GM20000 (cell line): ENCODE measurements around the gene OR10J4.

Source experiments
- DNase-seq: peaks from one replicate; pipeline ENCODE4 v3.0.0; 2012; ENCODE audit warnings: low spot score
- CTCF ChIP-seq: IDR thresholded peaks from 2 replicates; pipeline ENCODE4 v1.5.1; 2012; ENCODE audit warnings: mild to moderate bottlenecking, control low read depth; ENCODE audit errors: extremely low read depth, missing control alignments

OR10J4 gene

DNA sequence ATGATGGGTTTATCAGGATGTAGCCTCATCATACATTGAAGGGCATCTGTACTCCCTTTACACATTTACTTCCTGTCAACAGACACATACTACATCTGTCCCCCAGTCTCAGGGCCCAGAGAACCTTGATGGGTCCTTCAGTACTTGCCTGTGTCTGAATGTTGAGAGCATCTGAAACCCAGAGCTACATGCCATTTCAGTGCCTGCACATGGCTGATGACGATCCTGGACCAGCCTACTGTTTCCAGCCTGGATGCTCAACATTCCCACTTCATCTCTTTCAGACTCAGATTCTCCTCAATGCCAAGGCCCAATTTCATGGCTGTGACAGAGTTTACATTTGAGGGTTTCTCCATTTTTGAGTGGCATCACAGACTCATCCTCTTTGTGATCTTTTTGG, at the start of gene OR10J4:
TSS of gene OR10J4 (plus strand) at position 301 of the 400 bp plus-strand sequence.
- no peak for TF ChIP-seq CTCF

GRCh38 chr1:159406821-159407220, 25.2 kb upstream of the OR10J4 start:
- no peak for TF ChIP-seq CTCF
- DNase-seq: no peak

More for the DNA sequence above, at the start of gene OR10J4:
- DNase-seq: no peak

DNA sequence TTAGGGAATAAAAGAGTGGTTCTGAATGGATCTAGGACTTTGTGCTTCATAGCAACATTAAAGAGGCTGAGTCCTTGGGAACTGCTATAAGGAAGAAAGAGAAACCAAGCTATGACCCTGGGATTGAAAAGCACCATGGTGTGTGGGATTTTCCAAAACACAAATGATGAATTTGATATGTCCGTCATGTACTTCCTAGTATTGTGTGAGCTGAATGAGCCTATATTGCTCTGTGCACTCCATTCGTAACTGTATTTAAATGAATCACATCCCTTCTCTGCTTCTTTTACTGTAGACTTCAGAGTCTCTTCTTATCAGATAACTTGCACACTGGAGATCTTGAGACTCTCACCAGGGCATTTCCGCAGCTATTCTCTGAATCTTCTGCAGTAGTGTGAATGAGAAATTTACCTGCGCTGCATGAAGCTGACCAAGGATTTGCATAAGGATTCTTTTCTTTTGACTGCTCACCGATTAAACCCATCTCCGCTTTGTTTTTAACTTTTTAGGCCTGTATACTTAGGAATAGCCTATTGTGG, 23.1 kb upstream of the OR10J4 start:
- no peak for DNase-seq

DNA sequence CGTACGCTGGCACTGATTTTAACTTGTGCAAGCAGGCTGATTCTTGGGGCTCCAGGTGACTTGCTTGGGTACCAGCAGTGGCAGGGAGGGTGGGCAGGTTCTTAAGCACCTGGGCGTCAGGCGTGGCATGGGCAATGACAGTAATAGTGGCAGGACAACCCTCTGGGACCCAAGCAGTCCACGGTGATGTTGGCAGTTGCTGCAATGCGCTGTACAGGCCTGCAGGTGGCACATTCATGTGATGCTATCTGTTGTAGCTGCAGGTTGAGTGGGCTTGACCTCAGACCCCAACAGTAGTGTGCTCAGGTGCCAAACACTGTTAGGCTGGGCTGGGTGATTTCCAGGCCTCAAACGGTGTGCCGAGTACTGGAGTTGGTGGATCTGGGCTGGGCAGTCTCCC, 10.2 kb upstream of the OR10J4 start:
- TF ChIP-seq CTCF: no peak
- DNase-seq: no peak

More for the DNA sequence above, 23.1 kb upstream of the OR10J4 start:
- no peak for TF ChIP-seq CTCF

DNA sequence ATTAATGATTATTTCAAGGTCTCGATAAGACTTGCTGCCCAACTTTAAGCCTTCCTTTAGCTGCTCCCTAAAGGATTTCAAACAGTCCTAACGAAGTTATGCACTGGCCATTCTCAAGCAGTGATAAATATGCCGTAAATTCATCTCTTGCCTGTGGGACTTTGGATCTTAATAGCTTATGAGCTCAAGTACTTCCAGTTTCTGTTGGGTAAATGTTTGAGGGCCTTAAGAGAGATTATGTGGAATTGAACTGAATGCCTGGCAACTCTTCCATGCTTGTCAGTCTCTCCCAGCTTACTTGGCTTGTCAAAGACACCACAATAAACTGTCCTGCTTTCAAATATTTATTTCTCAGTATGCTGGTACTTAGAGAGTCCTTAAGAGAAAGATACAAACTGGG, 3.5 kb upstream of the OR10J4 start:
- DNase-seq: no peak
- TF ChIP-seq CTCF: no peak

GRCh38 chr1:159429074-159429861, 2.7 kb upstream of the OR10J4 start:
- no peak for DNase-seq

More at GRCh38 chr1:159429074-159429861, 2.7 kb upstream of the OR10J4 start:
- TF ChIP-seq CTCF: no peak
